ENCODE results near the gene GDPD5.

The GDPD5 gene

GRCh38 chr11:75388386-75389275 lies 137.1 kb downstream of the GDPD5 start:
- peak; percentile 94 for DNase-seq

GRCh38 chr11:75387736-75388294 lies 137.9 kb downstream of the GDPD5 start:
- DNase-seq: no peak

DNA sequence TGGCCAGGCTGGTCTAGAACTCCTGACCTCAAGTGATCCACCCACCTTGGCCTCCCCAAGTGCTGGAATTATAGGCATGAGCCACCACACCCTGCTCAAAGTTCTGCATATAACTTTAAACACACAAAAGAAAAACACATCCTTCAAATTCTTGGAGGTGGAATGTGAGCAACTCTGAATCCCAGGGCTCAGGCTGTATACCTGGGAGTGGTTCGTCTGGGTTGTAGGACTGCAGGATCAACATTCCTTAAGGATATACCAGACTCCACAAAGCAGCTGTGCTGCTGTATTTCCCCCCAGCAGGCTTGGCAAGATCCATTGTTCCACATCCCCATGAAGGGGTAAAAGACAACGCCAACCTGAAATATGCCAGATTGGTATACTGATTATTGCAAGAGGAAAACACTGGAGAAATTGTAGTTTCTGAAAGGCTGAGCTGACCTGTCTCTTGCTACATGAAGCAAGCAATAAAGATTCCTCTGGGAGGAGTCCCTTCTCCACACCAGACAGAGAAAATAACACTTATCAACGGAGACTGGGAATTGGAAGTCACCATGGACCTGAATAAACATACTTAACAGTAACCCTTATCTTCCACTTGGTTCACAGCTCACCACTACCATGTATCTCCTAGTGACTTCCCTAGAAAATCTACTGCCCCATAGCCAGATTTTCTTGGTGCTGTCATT lies 138.7 kb downstream of the GDPD5 start:
- DNase-seq: peak; percentile 24
